PC-3 (cell line): ENCODE data around the gene ATP5F1E. TPM values are rescaled to one million over a fixed set of nuclear protein-coding genes. Genes with fewer than 3 reads are reported as not detected.
A peak's percentile ranks its signal among the peaks of the same experiment; 100 is the strongest.

Experiments
- ATAC-seq: fragments of 200-7000 bp; cut with Tn5 transposase; 2 replicates; pipeline ENCODE4 v1.9.1; 2020; ENCODE audit warnings: mild to moderate bottlenecking, moderate library complexity
- BruUV-seq: library from RNA; stranded (reverse); fragments of 400-500 nt; replicated peaks from 2 replicates; lab custom pipeline; 2021; lab: Mats Ljungman, UMichigan
- CTCF ChIA-PET: fragments of 300-600 bp; sonication (Branson Sonifier 250); formaldehyde crosslinking; loops from one replicate; lab custom pipeline; 2022; ENCODE audit warnings: antibody characterized with exemption; lab: Charles Lee
- POLR2A ChIA-PET: fragments of 300-600 bp; sonication (Branson Sonifier 250); formaldehyde crosslinking; loops from one replicate; lab custom pipeline; 2022; ENCODE audit warnings: antibody characterized with exemption; ENCODE audit not compliant: unreplicated experiment; lab: Charles Lee
- DNase-seq: peaks from one replicate; pipeline ENCODE4 v3.0.0-alpha.2; 2015
- H2AFZ ChIP-seq: fragments of 300-600 bp; sonication (generic); 2 replicates; pipeline ENCODE4 v1.6.0; 2016; ENCODE audit warnings: antibody characterized with exemption, low read length
- H3F3A ChIP-seq: fragments of 300-600 bp; sonication (generic); one replicate; pipeline ENCODE4 v1.6.0; 2017; ENCODE audit warnings: antibody characterized with exemption, low read length, control low read depth, mild to moderate bottlenecking; ENCODE audit not compliant: unreplicated experiment
- H3K27ac ChIP-seq: fragments of 300-600 bp; sonication (generic); 2 replicates; pipeline ENCODE4 v1.5.1; 2016; ENCODE audit warnings: mild to moderate bottlenecking, low read length
- H3K27me3 ChIP-seq: fragments of 300-600 bp; sonication (generic); 2 replicates; pipeline ENCODE4 v1.6.1; 2016; ENCODE audit warnings: low read length, mixed read lengths
- H3K36me3 ChIP-seq: fragments of 300-600 bp; sonication (generic); 2 replicates; pipeline ENCODE4 v1.6.1; 2016; ENCODE audit warnings: low read depth, mixed run types, low read length, mixed read lengths
- H3K4me1 ChIP-seq: fragments of 300-600 bp; sonication (generic); 2 replicates; pipeline ENCODE4 v1.5.1; 2016; ENCODE audit warnings: low read length; ENCODE audit not compliant: insufficient read depth
- H3K4me2 ChIP-seq: fragments of 300-600 bp; sonication (generic); 2 replicates; pipeline ENCODE4 v1.6.0; 2016; ENCODE audit warnings: low read length
- H3K4me3 ChIP-seq: fragments of 300-600 bp; sonication (generic); 2 replicates; pipeline ENCODE4 v1.5.1; 2016; ENCODE audit warnings: mild to moderate bottlenecking, low read length, mixed read lengths
- H3K79me2 ChIP-seq: fragments of 300-600 bp; sonication (generic); 2 replicates; pipeline ENCODE4 v1.6.1; 2017; ENCODE audit warnings: low read length, mixed read lengths
- H3K9ac ChIP-seq: fragments of 300-600 bp; sonication (generic); 2 replicates; pipeline ENCODE4 v1.6.0; 2016; ENCODE audit warnings: mild to moderate bottlenecking, low read length
- H3K9me2 ChIP-seq: fragments of 300-600 bp; sonication (generic); replicated peaks from 2 replicates; pipeline ENCODE4 v1.6.1; 2016; ENCODE audit warnings: mixed run types, low read length, mixed read lengths
- H3K9me3 ChIP-seq: fragments of 300-600 bp; sonication (generic); 2 replicates; pipeline ENCODE4 v1.6.1; 2016; ENCODE audit warnings: low read length, mixed read lengths
- H4K20me1 ChIP-seq: fragments of 300-600 bp; sonication (generic); 2 replicates; pipeline ENCODE4 v1.6.1; 2016; ENCODE audit warnings: low read length, mixed read lengths
- EZH2 ChIP-seq: fragments of 300-600 bp; sonication (generic); IDR thresholded peaks from one replicate; pipeline ENCODE4 v1.6.1; 2017; ENCODE audit warnings: antibody characterized with exemption, mild to moderate bottlenecking, low read length; ENCODE audit not compliant: unreplicated experiment
- EZH2phosphoT487 ChIP-seq: fragments of 300-600 bp; sonication (generic); IDR thresholded peaks from 2 replicates; pipeline ENCODE4 v1.6.1; 2018; ENCODE audit warnings: mild to moderate bottlenecking, antibody characterized with exemption, low read length, borderline replicate concordance
- intact Hi-C: fragments of 100-400 bp; cut with micrococcal nuclease; formaldehyde crosslinking; loops from 2 replicates; pipeline ENCODE4 v1.9.0; 2023
- total RNA-seq: library from RNA; depleted of rRNA; stranded (reverse); fragments of >200 nt; gene quantifications from 2 replicates; pipeline ENCODE4 v1.2.3, GENCODE V29; 2014
- TF ChIP-seq, protein P1 (sequence below): fragments of 300-600 bp; sonication (generic); conservative IDR thresholded peaks from 2 replicates; pipeline ENCODE4 v1.5.1; 2017; ENCODE audit warnings: antibody characterized with exemption, low read depth, mild to moderate bottlenecking, low read length

Gene ATP5F1E
- total RNA-seq, 1 experiment from 2014 or later: 58.5 TPM

DNA sequence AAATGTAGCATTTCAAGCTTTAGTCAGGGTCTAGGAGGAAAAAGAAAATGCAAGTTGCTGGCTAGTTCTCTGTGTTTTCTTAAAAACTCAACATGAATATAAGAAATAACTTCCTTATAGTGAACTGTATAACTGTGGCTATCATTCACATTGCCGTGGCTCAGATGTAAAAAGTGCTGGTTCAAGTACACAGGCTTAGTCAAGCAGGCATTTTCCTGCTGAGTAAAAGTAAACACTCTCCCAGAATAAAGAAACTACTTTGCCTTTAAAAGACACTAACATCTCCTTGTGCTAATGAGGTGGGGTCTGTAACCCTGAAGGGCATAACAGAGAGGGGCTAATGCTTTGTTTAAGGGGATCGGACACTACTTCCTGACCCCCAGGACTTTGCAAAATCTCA lies 3.3 kb downstream of the ATP5F1E start:
- H3K4me3 ChIP-seq: peak overlapping the region; percentile 77
- peaks cover 49% of the 10 kb centered on the region for H4K20me1 ChIP-seq
- peaks cover 52% of the 10 kb centered on the region for H3K4me1 ChIP-seq
- H3F3A ChIP-seq: no peaks in the 10 kb centered on the region
- no peaks in the 10 kb centered on the region for H3K27me3 ChIP-seq
- H3K9me3 ChIP-seq: no peaks in the 10 kb centered on the region
- peak overlapping the region; percentile 86 for H3K4me2 ChIP-seq
- peak; percentile 56 for DNase-seq
- POLR2A ChIA-PET: no interaction called here
- H3K79me2 ChIP-seq: peaks cover 85% of the 10 kb centered on the region
- no peaks in the 10 kb centered on the region for H3K9me2 ChIP-seq
- intact Hi-C loops: loop anchor here (1.0 to 5.0 kb wide), 2 partner anchors 8 to 47 kb away; partner anchors contain the start of gene NELFCD
- no peak overlapping the region for H2AFZ ChIP-seq
- H3K9ac ChIP-seq: peak overlapping the region; percentile 14
- TF ChIP-seq EZH2 (no peak), EZH2phosphoT487 (no peak)
- TF ChIP-seq, protein P1, sequence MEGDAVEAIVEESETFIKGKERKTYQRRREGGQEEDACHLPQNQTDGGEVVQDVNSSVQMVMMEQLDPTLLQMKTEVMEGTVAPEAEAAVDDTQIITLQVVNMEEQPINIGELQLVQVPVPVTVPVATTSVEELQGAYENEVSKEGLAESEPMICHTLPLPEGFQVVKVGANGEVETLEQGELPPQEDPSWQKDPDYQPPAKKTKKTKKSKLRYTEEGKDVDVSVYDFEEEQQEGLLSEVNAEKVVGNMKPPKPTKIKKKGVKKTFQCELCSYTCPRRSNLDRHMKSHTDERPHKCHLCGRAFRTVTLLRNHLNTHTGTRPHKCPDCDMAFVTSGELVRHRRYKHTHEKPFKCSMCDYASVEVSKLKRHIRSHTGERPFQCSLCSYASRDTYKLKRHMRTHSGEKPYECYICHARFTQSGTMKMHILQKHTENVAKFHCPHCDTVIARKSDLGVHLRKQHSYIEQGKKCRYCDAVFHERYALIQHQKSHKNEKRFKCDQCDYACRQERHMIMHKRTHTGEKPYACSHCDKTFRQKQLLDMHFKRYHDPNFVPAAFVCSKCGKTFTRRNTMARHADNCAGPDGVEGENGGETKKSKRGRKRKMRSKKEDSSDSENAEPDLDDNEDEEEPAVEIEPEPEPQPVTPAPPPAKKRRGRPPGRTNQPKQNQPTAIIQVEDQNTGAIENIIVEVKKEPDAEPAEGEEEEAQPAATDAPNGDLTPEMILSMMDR: no peak
- peaks cover 67% of the 10 kb centered on the region for H3K36me3 ChIP-seq
- CTCF ChIA-PET: interaction anchor here (0.7 kb wide), 1 partner anchor 19 kb away, joined by 3 read pairs; no protein-coding TSS in a partner anchor
- peak overlapping the region; percentile 5; the same call in 1 of the 2 replicates for H3K27ac ChIP-seq
- ATAC-seq: peak; percentile 17; the same call in 1 of the 2 replicates
- BruUV-seq: no TSS peak

DNA sequence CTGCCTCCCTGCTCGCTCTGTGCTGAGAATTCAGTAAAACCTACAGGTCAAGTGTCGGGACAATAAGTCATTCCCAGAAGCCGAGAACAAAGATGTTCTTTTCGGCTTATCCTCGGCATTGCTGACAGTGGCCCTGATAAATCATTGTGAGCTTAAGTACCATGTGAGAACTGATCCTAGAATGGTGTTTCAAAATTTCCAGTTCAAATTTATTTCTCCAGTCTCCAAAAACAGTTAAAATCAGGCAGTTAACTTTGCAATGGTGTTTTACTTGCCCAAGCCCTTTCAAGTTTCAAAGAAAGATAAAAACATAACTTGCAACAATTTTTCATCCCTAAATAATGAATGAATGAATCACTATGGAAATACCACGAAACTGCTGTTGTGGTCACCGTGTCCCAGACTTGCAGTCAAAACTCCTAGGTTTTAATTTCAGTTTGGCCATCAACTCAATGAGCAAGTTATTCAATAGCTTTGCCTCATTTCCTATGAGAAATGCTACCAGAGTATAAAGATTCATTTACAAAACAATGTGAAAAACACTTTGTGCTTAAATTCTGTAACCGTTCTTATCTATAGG lies 4.3 kb downstream of the ATP5F1E start:
- no peak for ATAC-seq
- no peak overlapping the region for H3K9ac ChIP-seq
- TF ChIP-seq EZH2: no peak
- TF ChIP-seq, protein P1: no peak
- TF ChIP-seq EZH2phosphoT487: no peak

More for the DNA sequence above, 4.3 kb downstream of the ATP5F1E start:
- intact Hi-C loops: loop anchor here (5.0 kb wide), 1 partner anchor 46 kb away; the partner anchor contains the start of gene NELFCD
- H3K36me3 ChIP-seq: peaks cover 64% of the 10 kb centered on the region
- H3K79me2 ChIP-seq: peaks cover 76% of the 10 kb centered on the region
- H3K4me2 ChIP-seq: peak overlapping the region; percentile 86
- no TSS peak for BruUV-seq
- POLR2A ChIA-PET: no interaction called here
- H3K4me1 ChIP-seq: peaks cover 42% of the 10 kb centered on the region
- no peak overlapping the region for H2AFZ ChIP-seq
- H3K9me3 ChIP-seq: no peaks in the 10 kb centered on the region
- H4K20me1 ChIP-seq: peaks cover 49% of the 10 kb centered on the region
- H3K27me3 ChIP-seq: no peaks in the 10 kb centered on the region
- H3F3A ChIP-seq: no peaks in the 10 kb centered on the region
- H3K9me2 ChIP-seq: no peaks in the 10 kb centered on the region
- peak; percentile 63 for DNase-seq
- no peak overlapping the region for H3K27ac ChIP-seq
- CTCF ChIA-PET: no interaction called here
- peak overlapping the region; percentile 77 for H3K4me3 ChIP-seq
